ENCODE measurements around the gene NCS1. TPM values are rescaled to one million over a fixed set of nuclear protein-coding genes. Genes with fewer than 3 reads are reported as not detected.

NCS1 gene
- total and polyA plus RNA-seq, 9 of the 15 experiments (the other 6 are each of a cell fraction or from before 2014, with no cell fraction given) = 0.28 to 27.0 (median 9.6) TPM

DNA sequence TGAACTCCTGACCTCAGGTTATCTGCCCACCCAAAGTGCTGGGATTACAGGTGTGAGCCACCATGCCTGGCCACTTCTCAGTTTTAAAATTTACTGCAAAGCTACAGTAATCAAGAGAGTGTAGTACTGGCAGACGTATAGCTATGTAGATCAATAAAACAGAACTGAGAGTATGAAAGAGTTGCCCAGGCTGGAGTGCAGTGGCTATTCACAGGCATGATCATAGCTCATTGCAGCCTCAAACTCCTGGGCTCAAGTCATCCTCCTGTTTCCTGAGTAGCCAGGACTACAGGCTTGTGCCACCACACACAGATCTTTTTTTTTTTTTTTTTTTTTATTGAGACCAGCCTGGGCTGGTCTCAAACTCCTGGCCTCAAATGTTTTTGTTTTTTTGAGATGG, 26.5 kb upstream of the NCS1 start:
- DNase-seq (ENCODE audit: extremely low read depth in 1 of 4, low spot score in 3 of 4) (no peak), FAIRE-seq (no peak), ATAC-seq (no peak)
- H3K4me3 ChIP-seq = no peak overlapping the region
- H3K36me3 ChIP-seq (ENCODE audit: control insufficient read depth, insufficient read depth, low read length) = no peaks in the 10 kb centered on the region
- BruUV-seq (replicated peaks) = no TSS peak
- in situ Hi-C loops (cut with MboI) (loop anchor here (25.0 kb wide), 1 partner anchor 542 kb away; the partner anchor contains the start of gene EXOSC2), intact Hi-C loops (cut with micrococcal nuclease) (no loop called here)
- no peaks in the 10 kb centered on the region for H4K20me1 ChIP-seq (replicated peaks; ENCODE audit: control insufficient read depth, insufficient read depth, low read length)
- 8% methylated on average over 1 of the region's 1 CpG for WGBS (ENCODE audit: insufficient coverage, low coverage, missing lambda C conversion rate)
- POLR2A ChIA-PET = interaction anchor here (0.7 kb wide), 1 partner anchor 1190 kb away, joined by 3 read pairs; no protein-coding TSS in a partner anchor
- no peak overlapping the region for H3K27ac ChIP-seq (ENCODE audit: extremely low read depth, low read depth, low read length)
- H3K27me3 ChIP-seq (ENCODE audit: control insufficient read depth in 2 of 2, insufficient read depth in 2 of 2, low read length in 2 of 2) = no peaks in the 10 kb centered on the region; a peak in 1 of 5 replicates
- no peak for TF ChIP-seq TFAM (CRISPR knock-in tag; conservative IDR thresholded peaks at IDR 0.05)
- peak; percentile 62; the same call in 1 of the 2 replicates for TF ChIP-seq ZNF384 (IDR thresholded peaks at IDR 0.05; ENCODE audit: low read depth, low read length)
- no peak overlapping the region for H3K9ac ChIP-seq (ENCODE audit: insufficient read depth in 1 of 2, low read depth in 2 of 2, low read length in 2 of 2)
- no peaks in the 10 kb centered on the region for H3K9me1 ChIP-seq (ENCODE audit: control insufficient read depth, insufficient read depth, low read length)
- no peaks in the 10 kb centered on the region for H3K9me3 ChIP-seq (replicated peaks; ENCODE audit: control insufficient read depth, insufficient read depth, low read depth, low read length)
- no peak overlapping the region for H2AFZ ChIP-seq (ENCODE audit: low read depth, low read length)
- CTCF ChIA-PET (ENCODE audit: low intra/inter-chr PET ratio) = interaction anchor here (0.5 kb wide), 1 partner anchor 103 kb away, joined by 3 read pairs; no protein-coding TSS in a partner anchor
- H3K79me2 ChIP-seq (ENCODE audit: control insufficient read depth, insufficient read depth, low read length) = no peaks in the 10 kb centered on the region
- peaks cover 7 to 26% of the 10 kb centered on the region in 2 experiments; a peak in 4 of 5 replicates for H3K4me1 ChIP-seq (replicated peaks in 1 of 2; ENCODE audit: control insufficient read depth in 2 of 2, insufficient read depth in 2 of 2, low read length in 2 of 2)
- no peak overlapping the region for H3K4me2 ChIP-seq (ENCODE audit: insufficient read depth, low read length)

GRCh38 chr9:130147198-130147597, 25.0 kb upstream of the NCS1 start:
- 45% methylated on average over 5 of the region's 5 CpGs for WGBS (ENCODE audit: insufficient coverage, low coverage, missing lambda C conversion rate)
- Histone ChIP-seq H3K27ac (ENCODE audit: extremely low read depth, low read depth, low read length) (no peak overlapping the region), H3K9ac (ENCODE audit: insufficient read depth in 1 of 2, low read depth in 2 of 2, low read length in 2 of 2) (no peak overlapping the region), H2AFZ (ENCODE audit: low read depth, low read length) (no peak overlapping the region), H3K9me1 (ENCODE audit: control insufficient read depth, insufficient read depth, low read length) (no peaks in the 10 kb centered on the region), H3K4me1 (replicated peaks in 1 of 2; ENCODE audit: control insufficient read depth in 2 of 2, insufficient read depth in 2 of 2, low read length in 2 of 2) (peaks cover 11 to 25% of the 10 kb centered on the region in 2 experiments; a peak in 4 of 5 replicates), H3K4me2 (ENCODE audit: insufficient read depth, low read length) (no peak overlapping the region), H3K36me3 (ENCODE audit: control insufficient read depth, insufficient read depth, low read length) (no peaks in the 10 kb centered on the region), H3K9me3 (replicated peaks; ENCODE audit: control insufficient read depth, insufficient read depth, low read depth, low read length) (no peaks in the 10 kb centered on the region), H4K20me1 (replicated peaks; ENCODE audit: control insufficient read depth, insufficient read depth, low read length) (no peaks in the 10 kb centered on the region), H3K27me3 (ENCODE audit: control insufficient read depth in 2 of 2, insufficient read depth in 2 of 2, low read length in 2 of 2) (no peaks in the 10 kb centered on the region; a peak in 1 of 5 replicates), H3K79me2 (ENCODE audit: control insufficient read depth, insufficient read depth, low read length) (no peaks in the 10 kb centered on the region), H3K4me3 (no peak overlapping the region)
- in situ Hi-C loops (cut with MboI) = loop anchor here (25.0 kb wide), 1 partner anchor 540 kb away; the partner anchor contains the start of gene EXOSC2
- no peak for DNase-seq (ENCODE audit: extremely low read depth in 1 of 4, low spot score in 3 of 4)
- ATAC-seq = no peak
- TF ChIP-seq ZNF589 (CRISPR knock-in tag; IDR thresholded peaks at IDR 0.05; ENCODE audit: low read depth) (no peak), JUN (IDR thresholded peaks at IDR 0.05; ENCODE audit: borderline replicate concordance, low read depth, low read length) (no peak), JUN (CRISPR knock-in tag; IDR thresholded peaks at IDR 0.05; ENCODE audit: borderline replicate concordance) (no peak), ZBTB12 (CRISPR knock-in tag; IDR thresholded peaks at IDR 0.05) (no peak), POLR2A (conservative IDR thresholded peaks at IDR 0.05) (no peak), ZFP36 (IDR thresholded peaks at IDR 0.05; ENCODE audit: low read depth, low read length, partially characterized antibody) (no peak), ZNF586 (CRISPR knock-in tag; conservative IDR thresholded peaks at IDR 0.05) (no peak), ZNF124 (CRISPR knock-in tag; IDR thresholded peaks at IDR 0.05) (no peak), NUFIP1 (IDR thresholded peaks at IDR 0.05; ENCODE audit: partially characterized antibody) (no peak)
- intact Hi-C loops (cut with micrococcal nuclease) = no loop called here
- BruUV-seq (replicated peaks) = no TSS peak
- ChIA-PET CTCF (ENCODE audit: low intra/inter-chr PET ratio) (no interaction called here), POLR2A (interaction anchor here (0.5 to 1.1 kb wide), 2 partner anchors 19 to 28 kb away, joined by 3 to 4 read pairs; no protein-coding TSS in a partner anchor)
- FAIRE-seq = no peak

Measured in K562 (cell line).